ENCODE results near the gene AARS2.
A peak's percentile ranks its signal among the peaks of the same experiment; 100 is the strongest.
"Not testable (repeated sequence)": the region's sequence is repeated elsewhere in the genome, so short reads cannot be mapped to it uniquely, and the experiment has no call there.

AARS2 gene

GRCh38 chr6:44338228-44339122 is 25.3 kb upstream of the AARS2 start:
- peak overlapping the region; percentile 9; the same call in 1 of the 2 replicates for H3K27ac ChIP-seq
- TF ChIP-seq ZFX (IDR thresholded peaks at IDR 0.05), result no peak
- peak; percentile 91 for TF ChIP-seq CTCF (conservative IDR thresholded peaks at IDR 0.05)

- no peak overlapping the region for H3K27ac ChIP-seq
- no peak for TF ChIP-seq CTCF (conservative IDR thresholded peaks at IDR 0.05)
- no peak for TF ChIP-seq ZFX (IDR thresholded peaks at IDR 0.05)
Observed at GRCh38 chr6:44335631-44336030, 22.5 kb upstream of the AARS2 start.

GRCh38 chr6:44333942-44334341 is 20.8 kb upstream of the AARS2 start:
- H3K27ac ChIP-seq, result no peak overlapping the region
- TF ChIP-seq ZFX (IDR thresholded peaks at IDR 0.05), result no peak
- TF ChIP-seq CTCF (conservative IDR thresholded peaks at IDR 0.05), result no peak

- TF ChIP-seq CTCF (conservative IDR thresholded peaks at IDR 0.05) (no peak), ZFX (IDR thresholded peaks at IDR 0.05) (no peak)
- no peak overlapping the region for H3K27ac ChIP-seq
Observed at GRCh38 chr6:44333273-44333919, 20.2 kb upstream of the AARS2 start.

- TF ChIP-seq CTCF (conservative IDR thresholded peaks at IDR 0.05) (no peak), ZFX (IDR thresholded peaks at IDR 0.05) (no peak)
- no peak overlapping the region for H3K27ac ChIP-seq
Observed at GRCh38 chr6:44332585-44332984, 19.4 kb upstream of the AARS2 start.

GRCh38 chr6:44329858-44330257 is 16.7 kb upstream of the AARS2 start:
- no peak for TF ChIP-seq CTCF (conservative IDR thresholded peaks at IDR 0.05)
- TF ChIP-seq ZFX (IDR thresholded peaks at IDR 0.05), result no peak
- no peak overlapping the region for H3K27ac ChIP-seq

- H3K27ac ChIP-seq, result not testable (repeated sequence)
Observed at GRCh38 chr6:44328203-44328602, 15.1 kb upstream of the AARS2 start.
